Glutamatergic neuron (in vitro differentiated cells): ENCODE results near the gene AP5S1. TPM values are rescaled to one million over a fixed set of nuclear protein-coding genes. Genes with fewer than 3 reads are reported as not detected.
A peak's percentile ranks its signal among the peaks of the same experiment; 100 is the strongest.

Experiments
- DNase-seq: peaks from one replicate; pipeline ENCODE4 v3.0.0; 2022
- H3K27ac Mint-ChIP-seq: one replicate; pipeline ENCODE4 v1.8.0; 2020; ENCODE audit warnings: mild to moderate bottlenecking, mixed read lengths, inconsistent platforms; ENCODE audit not compliant: unreplicated experiment
- H3K27me3 Mint-ChIP-seq: one replicate; pipeline ENCODE4 v1.8.0; 2020; ENCODE audit warnings: mild to moderate bottlenecking, moderate library complexity, mixed read lengths, inconsistent platforms; ENCODE audit not compliant: unreplicated experiment
- H3K36me3 Mint-ChIP-seq: one replicate; pipeline ENCODE4 v1.8.0; 2020; ENCODE audit warnings: mild to moderate bottlenecking, mixed read lengths, inconsistent platforms; ENCODE audit not compliant: unreplicated experiment
- H3K4me1 Mint-ChIP-seq: one replicate; pipeline ENCODE4 v1.8.0; 2020; ENCODE audit warnings: mild to moderate bottlenecking, low read depth, mixed read lengths, inconsistent platforms; ENCODE audit not compliant: unreplicated experiment
- H3K4me3 Mint-ChIP-seq: one replicate; pipeline ENCODE4 v1.8.0; 2020; ENCODE audit warnings: mild to moderate bottlenecking, mixed read lengths, inconsistent platforms; ENCODE audit not compliant: unreplicated experiment
- H3K9me3 Mint-ChIP-seq: one replicate; pipeline ENCODE4 v1.8.0; 2020; ENCODE audit warnings: mild to moderate bottlenecking, moderate library complexity, mixed read lengths, inconsistent platforms; ENCODE audit not compliant: unreplicated experiment
- CTCF ChIP-seq: fragments of 200-600 bp; sonication (generic); IDR thresholded peaks from one replicate; pipeline ENCODE4 v1.5.0; 2021; ENCODE audit not compliant: partially characterized antibody, unreplicated experiment
- total RNA-seq: library from RNA; stranded (reverse); fragmentation: NEBNext Ultra II Directional; extraction: Animal tissue kit (Norgen Biotek cat#: 25700); gene quantifications from one replicate; pipeline ENCODE4 v1.2.1, GENCODE V29; 2021; ENCODE audit not compliant: unreplicated experiment

The AP5S1 gene
- total RNA-seq, 1 donor from 2014 or later = 8.1 TPM

- peaks cover 7% of the 10 kb centered on the region for H3K36me3 Mint-ChIP-seq
Observed at GRCh38 chr20:3801299-3801698, 19.0 kb upstream of the AP5S1 start.

GRCh38 chr20:3801846-3802245 lies 18.5 kb upstream of the AP5S1 start:
- no peak overlapping the region for H3K4me3 Mint-ChIP-seq
- H3K27ac Mint-ChIP-seq = no peak overlapping the region
- no peak for TF ChIP-seq CTCF
- DNase-seq = no peak
- H3K27me3 Mint-ChIP-seq = peaks cover 17% of the 10 kb centered on the region
- H3K4me1 Mint-ChIP-seq = peaks cover 55% of the 10 kb centered on the region
- H3K36me3 Mint-ChIP-seq = peaks cover 7% of the 10 kb centered on the region
- H3K9me3 Mint-ChIP-seq = peaks cover 14% of the 10 kb centered on the region

More at GRCh38 chr20:3801299-3801698, 19.0 kb upstream of the AP5S1 start:
- peaks cover 53% of the 10 kb centered on the region for H3K4me1 Mint-ChIP-seq
- H3K27me3 Mint-ChIP-seq = peaks cover 17% of the 10 kb centered on the region
- H3K4me3 Mint-ChIP-seq = no peak overlapping the region
- no peak for DNase-seq
- no peak overlapping the region for H3K27ac Mint-ChIP-seq
- peaks cover 14% of the 10 kb centered on the region for H3K9me3 Mint-ChIP-seq
- TF ChIP-seq CTCF = no peak

- peak overlapping the region; percentile 76 for H3K4me3 Mint-ChIP-seq
Observed at GRCh38 chr20:3802524-3803239, 17.7 kb upstream of the AP5S1 start.

GRCh38 chr20:3803289-3803688 lies 17.1 kb upstream of the AP5S1 start:
- Mint-ChIP-seq H3K27me3 (peaks cover 16% of the 10 kb centered on the region), H3K27ac (no peak overlapping the region), H3K36me3 (peaks cover 7% of the 10 kb centered on the region), H3K4me3 (peak overlapping the region; percentile 60), H3K9me3 (peaks cover 14% of the 10 kb centered on the region), H3K4me1 (peaks cover 59% of the 10 kb centered on the region)
- no peak for DNase-seq
- no peak for TF ChIP-seq CTCF

More at GRCh38 chr20:3802524-3803239, 17.7 kb upstream of the AP5S1 start:
- no peak for TF ChIP-seq CTCF
- Mint-ChIP-seq H3K36me3 (peaks cover 7% of the 10 kb centered on the region), H3K27me3 (peaks cover 17% of the 10 kb centered on the region), H3K27ac (peak overlapping the region; percentile 76), H3K9me3 (peaks cover 14% of the 10 kb centered on the region), H3K4me1 (peaks cover 61% of the 10 kb centered on the region)
- no peak for DNase-seq

- Mint-ChIP-seq H3K9me3 (peaks cover 14% of the 10 kb centered on the region), H3K4me3 (peak overlapping the region; percentile 60), H3K27ac (peak overlapping the region; percentile 83), H3K36me3 (peaks cover 7% of the 10 kb centered on the region), H3K4me1 (peaks cover 55% of the 10 kb centered on the region), H3K27me3 (peaks cover 17% of the 10 kb centered on the region)
- TF ChIP-seq CTCF = no peak
- DNase-seq = no peak
Observed at GRCh38 chr20:3803854-3804253, 16.5 kb upstream of the AP5S1 start.
